Subcutaneous abdominal adipose tissue (tissue), 5 donors: ENCODE results near the gene AMN.

Experiments
- H3K27ac ChIP-seq: one replicate; pipeline ENCODE4 v1.7.0; 2013; ENCODE audit warnings: low read depth, mild to moderate bottlenecking, inconsistent platforms, low read length, moderate library complexity
- H3K27me3 ChIP-seq, 5 donors: one replicate each; pipeline ENCODE4 v1.7.0; 2013; ENCODE audit warnings: low read length in 5 of 5, inconsistent platforms in 1 of 5; ENCODE audit not compliant: control insufficient read depth in 5 of 5, insufficient read depth in 4 of 5
- H3K36me3 ChIP-seq, 5 donors: one replicate each; pipeline ENCODE4 v1.7.0; 2013; ENCODE audit warnings: low read length in 5 of 5; ENCODE audit not compliant: control insufficient read depth in 5 of 5, insufficient read depth in 5 of 5
- H3K4me1 ChIP-seq, 5 donors: one replicate each; pipeline ENCODE4 v1.7.0; 2013; ENCODE audit warnings: low read length in 5 of 5, mild to moderate bottlenecking in 3 of 5, moderate library complexity in 1 of 5; ENCODE audit not compliant: control insufficient read depth in 5 of 5, insufficient read depth in 5 of 5
- H3K4me3 ChIP-seq, 5 donors: one replicate each; pipeline ENCODE4 v1.7.0; 2013; ENCODE audit warnings: low read length in 5 of 5, low read depth in 1 of 5
- H3K9ac ChIP-seq, 5 donors: one replicate each; pipeline ENCODE4 v1.7.0; 2013; ENCODE audit warnings: low read length in 5 of 5, mild to moderate bottlenecking in 4 of 5, moderate library complexity in 3 of 5
- H3K9me3 ChIP-seq, 5 donors: one replicate each; pipeline ENCODE4 v1.7.0; 2013; ENCODE audit warnings: low read length in 5 of 5; ENCODE audit not compliant: control insufficient read depth in 5 of 5
- donor health status: healthy.
- donor health status: healthy.
- donor health status: healthy.
- donor health status: healthy.
- donor health status: healthy.

The AMN gene

GRCh38 chr14:102933618-102934231 lies 11.3 kb downstream of the AMN start:
- peaks cover 6 to 19% (median 14%) of the 10 kb centered on the region in 5 donors for H3K27me3 ChIP-seq
- H3K4me3 ChIP-seq = no peak overlapping the region
- H3K9ac ChIP-seq = no peak overlapping the region
- peaks cover 0 to 20% (median 15%) of the 10 kb centered on the region in 5 donors for H3K4me1 ChIP-seq
- no peaks in the 10 kb centered on the region for H3K9me3 ChIP-seq
- peaks cover 0 to 56% (median 39%) of the 10 kb centered on the region in 5 donors for H3K36me3 ChIP-seq
- H3K27ac ChIP-seq = no peak overlapping the region

- no peak overlapping the region for H3K27ac ChIP-seq
- H3K4me3 ChIP-seq = no peak overlapping the region
- peaks cover 0 to under 1% (median 0%) of the 10 kb centered on the region in 5 donors for H3K4me1 ChIP-seq
- H3K9me3 ChIP-seq = no peaks in the 10 kb centered on the region
- H3K27me3 ChIP-seq = peaks cover 0 to 3% (median under 1%) of the 10 kb centered on the region in 5 donors
- peaks cover 0 to 73% (median 57%) of the 10 kb centered on the region in 5 donors for H3K36me3 ChIP-seq
- no peak overlapping the region for H3K9ac ChIP-seq
Observed at GRCh38 chr14:102935756-102936155, 13.3 kb downstream of the AMN start.

- Histone ChIP-seq H3K9ac (no peak overlapping the region), H3K27ac (no peak overlapping the region), H3K27me3 (no peaks in the 10 kb centered on the region), H3K4me1 (no peaks in the 10 kb centered on the region), H3K4me3 (no peak overlapping the region), H3K36me3 (peaks cover 0 to 79% (median 72%) of the 10 kb centered on the region in 5 donors), H3K9me3 (no peaks in the 10 kb centered on the region)
Observed at GRCh38 chr14:102937331-102938175, 15.1 kb downstream of the AMN start.

- H3K4me1 ChIP-seq = no peaks in the 10 kb centered on the region
- no peak overlapping the region for H3K9ac ChIP-seq
- peaks cover 0 to 78% (median 72%) of the 10 kb centered on the region in 5 donors for H3K36me3 ChIP-seq
- H3K27ac ChIP-seq = no peak overlapping the region
- no peaks in the 10 kb centered on the region for H3K9me3 ChIP-seq
- H3K4me3 ChIP-seq = no peak overlapping the region
- H3K27me3 ChIP-seq = no peaks in the 10 kb centered on the region
Observed at GRCh38 chr14:102938191-102938590, 15.7 kb downstream of the AMN start.

GRCh38 chr14:102939329-102939728 lies 16.9 kb downstream of the AMN start:
- Histone ChIP-seq H3K9ac (no peak overlapping the region), H3K36me3 (peaks cover 0 to 81% (median 76%) of the 10 kb centered on the region in 5 donors), H3K4me3 (no peak overlapping the region), H3K27me3 (no peaks in the 10 kb centered on the region), H3K9me3 (no peaks in the 10 kb centered on the region), H3K4me1 (no peaks in the 10 kb centered on the region), H3K27ac (no peak overlapping the region)

GRCh38 chr14:102939820-102940561 lies 17.5 kb downstream of the AMN start:
- no peak overlapping the region for H3K9ac ChIP-seq
- no peaks in the 10 kb centered on the region for H3K9me3 ChIP-seq
- no peak overlapping the region for H3K4me3 ChIP-seq
- peaks cover 0 to 86% (median 82%) of the 10 kb centered on the region in 5 donors for H3K36me3 ChIP-seq
- no peak overlapping the region for H3K27ac ChIP-seq
- H3K27me3 ChIP-seq = no peaks in the 10 kb centered on the region
- H3K4me1 ChIP-seq = no peaks in the 10 kb centered on the region

GRCh38 chr14:102940729-102941362 lies 18.4 kb downstream of the AMN start:
- peaks cover 0 to 95% (median 91%) of the 10 kb centered on the region in 5 donors for H3K36me3 ChIP-seq
- H3K9ac ChIP-seq = no peak overlapping the region
- H3K9me3 ChIP-seq = no peaks in the 10 kb centered on the region
- H3K27me3 ChIP-seq = no peaks in the 10 kb centered on the region
- H3K4me3 ChIP-seq = no peak overlapping the region
- H3K4me1 ChIP-seq = no peaks in the 10 kb centered on the region
- H3K27ac ChIP-seq = no peak overlapping the region

- Histone ChIP-seq H3K27ac (no peak overlapping the region), H3K4me3 (no peak overlapping the region), H3K27me3 (no peaks in the 10 kb centered on the region), H3K36me3 (peaks cover 0 to 95% (median 90%) of the 10 kb centered on the region in 5 donors), H3K4me1 (no peaks in the 10 kb centered on the region), H3K9me3 (no peaks in the 10 kb centered on the region), H3K9ac (no peak overlapping the region)
Observed at GRCh38 chr14:102941419-102942011, 19.1 kb downstream of the AMN start.

GRCh38 chr14:102942069-102942468 lies 19.6 kb downstream of the AMN start:
- peaks cover 0 to 95% (median 92%) of the 10 kb centered on the region in 5 donors for H3K36me3 ChIP-seq
- H3K27me3 ChIP-seq = no peaks in the 10 kb centered on the region
- H3K27ac ChIP-seq = no peak overlapping the region
- H3K4me3 ChIP-seq = no peak overlapping the region
- no peaks in the 10 kb centered on the region for H3K4me1 ChIP-seq
- no peak overlapping the region for H3K9ac ChIP-seq
- no peaks in the 10 kb centered on the region for H3K9me3 ChIP-seq
